OCI-LY3 (cell line): ENCODE measurements around the gene ADAMTS2.

Source experiments
- H2AFZ ChIP-seq: fragments of 200-600, 300-600 bp; shearing (Covaris generic); 2 replicates; pipeline ENCODE4 v1.6.0; 2014; ENCODE audit warnings: antibody characterized with exemption, low read depth, low read length
- H3K27ac ChIP-seq: fragments of 200-600, 300-600 bp; sonication (generic); 2 replicates; pipeline ENCODE4 v1.5.1; 2014; ENCODE audit warnings: mild to moderate bottlenecking, low read length, moderate library complexity, mixed read lengths
- H3K27me3 ChIP-seq: fragments of 200-600, 300-600 bp; sonication (generic); 2 replicates; pipeline ENCODE4 v1.6.1; 2014; ENCODE audit warnings: low read depth, low read length, mixed read lengths
- H3K36me3 ChIP-seq: fragments of 200-600, 300-600 bp; sonication (generic); replicated peaks from 2 replicates; pipeline ENCODE3; 2014; ENCODE audit warnings: low read depth, low read length, mixed read lengths
- H3K4me1 ChIP-seq: fragments of 300-600, 200-600 bp; sonication (generic); 2 replicates; pipeline ENCODE4 v1.6.1; 2014; ENCODE audit warnings: low read length, mixed read lengths
- H3K4me2 ChIP-seq: fragments of 200-600, 300-600 bp; sonication (generic); 2 replicates; pipeline ENCODE4 v1.6.1; 2014; ENCODE audit warnings: low read length, mixed read lengths
- H3K4me3 ChIP-seq: fragments of 300-600, 200-600 bp; sonication (generic); 2 replicates; pipeline ENCODE4 v1.5.1; 2014; ENCODE audit warnings: antibody characterized with exemption, mild to moderate bottlenecking, low read length, moderate library complexity
- H3K79me2 ChIP-seq: fragments of 300-600, 200-600 bp; shearing (Covaris generic); 2 replicates; pipeline ENCODE4 v1.6.1; 2014; ENCODE audit warnings: mild to moderate bottlenecking, low read length, mixed read lengths
- H3K9ac ChIP-seq: fragments of 300-600, 200-600 bp; shearing (Covaris generic); 2 replicates; pipeline ENCODE4 v1.6.0; 2014; ENCODE audit warnings: mild to moderate bottlenecking, low read length, moderate library complexity
- H3K9me3 ChIP-seq: fragments of 200-600, 300-600 bp; shearing (Covaris generic); 2 replicates; pipeline ENCODE4 v1.6.1; 2014; ENCODE audit warnings: low read length, mixed read lengths; ENCODE audit not compliant: insufficient read depth
- H4K20me1 ChIP-seq: fragments of 200-600, 300-600 bp; sonication (generic); 2 replicates; pipeline ENCODE4 v1.6.1; 2016; ENCODE audit warnings: low read length, mixed read lengths; ENCODE audit not compliant: insufficient read depth
- CTCF ChIP-seq: fragments of 200-600, 300-600 bp; sonication (generic); IDR thresholded peaks from 2 replicates; pipeline ENCODE4 v1.5.1; 2014; ENCODE audit warnings: antibody characterized with exemption, low read length, low read depth
- EZH2phosphoT487 ChIP-seq: fragments of 200-600 bp; shearing (Covaris generic); IDR thresholded peaks from 2 replicates; pipeline ENCODE4 v1.6.1; 2018; ENCODE audit warnings: antibody characterized with exemption, mixed run types, low read depth

ADAMTS2 gene

GRCh38 chr5:179385914-179386313, 40.7 kb upstream of the ADAMTS2 start:
- Histone ChIP-seq H3K36me3 (no peaks in the 10 kb centered on the region), H3K4me3 (no peak overlapping the region), H4K20me1 (no peaks in the 10 kb centered on the region), H3K4me2 (no peak overlapping the region), H3K4me1 (peaks cover 7% of the 10 kb centered on the region), H3K79me2 (no peaks in the 10 kb centered on the region), H3K9ac (no peak overlapping the region), H3K9me3 (peaks cover 8% of the 10 kb centered on the region; the same call in 1 of the 2 replicates), H2AFZ (no peak overlapping the region), H3K27ac (no peak overlapping the region), H3K27me3 (no peaks in the 10 kb centered on the region; the same call in 1 of the 2 replicates)
- no peak for TF ChIP-seq EZH2phosphoT487
- no peak for TF ChIP-seq CTCF

DNA sequence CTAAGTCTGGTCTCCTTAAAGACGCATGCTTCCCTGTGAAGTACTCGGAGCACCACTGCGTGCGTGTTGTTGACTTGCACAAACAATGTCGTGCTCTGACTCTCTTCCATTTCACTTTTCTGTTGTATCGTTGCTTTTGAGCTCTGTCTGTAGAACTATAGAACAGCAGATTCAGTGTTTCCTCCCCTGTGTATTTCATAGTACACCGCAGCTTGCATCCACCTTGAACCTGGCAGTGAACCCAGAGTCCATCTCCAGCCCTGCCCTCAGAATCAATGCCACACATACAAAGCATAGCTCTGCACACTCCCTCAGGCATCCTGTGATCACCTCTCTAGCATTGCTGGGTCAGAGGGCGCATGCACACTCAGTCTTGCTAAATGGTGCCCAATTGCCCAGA, 37.2 kb upstream of the ADAMTS2 start:
- no peaks in the 10 kb centered on the region; the same call in 1 of the 2 replicates for H3K27me3 ChIP-seq
- H4K20me1 ChIP-seq: no peaks in the 10 kb centered on the region
- peaks cover 2% of the 10 kb centered on the region; the same call in 1 of the 2 replicates for H3K4me1 ChIP-seq
- H3K9me3 ChIP-seq: no peaks in the 10 kb centered on the region
- no peak overlapping the region for H3K4me2 ChIP-seq
- no peak overlapping the region for H3K4me3 ChIP-seq
- no peaks in the 10 kb centered on the region for H3K79me2 ChIP-seq
- H3K36me3 ChIP-seq: no peaks in the 10 kb centered on the region
- no peak overlapping the region for H3K27ac ChIP-seq
- no peak for TF ChIP-seq CTCF
- no peak for TF ChIP-seq EZH2phosphoT487
- no peak overlapping the region for H3K9ac ChIP-seq
- no peak overlapping the region for H2AFZ ChIP-seq

DNA sequence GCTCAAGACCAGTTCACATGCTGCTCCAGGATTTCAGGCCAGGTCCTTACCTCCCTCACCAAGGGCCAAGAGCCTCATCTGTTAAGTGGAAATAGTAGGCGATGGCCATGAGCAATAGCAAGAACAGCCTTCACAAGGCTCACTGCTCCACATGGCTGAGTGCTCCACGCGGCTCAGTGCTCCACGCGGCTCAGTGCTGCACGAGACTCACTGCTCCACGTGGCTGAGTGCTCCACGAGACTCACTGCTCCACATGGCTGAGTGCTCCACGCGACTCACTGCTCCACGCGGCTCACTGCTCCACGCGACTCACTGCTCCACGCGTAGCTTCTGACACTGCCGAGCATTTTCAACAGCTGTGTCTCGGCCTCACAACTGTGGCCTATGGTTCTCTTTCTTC, 36.4 kb upstream of the ADAMTS2 start:
- no peaks in the 10 kb centered on the region for H4K20me1 ChIP-seq
- H3K4me2 ChIP-seq: no peak overlapping the region
- H3K36me3 ChIP-seq: no peaks in the 10 kb centered on the region
- no peak overlapping the region for H3K9ac ChIP-seq
- H2AFZ ChIP-seq: no peak overlapping the region
- no peak overlapping the region for H3K4me3 ChIP-seq
- no peaks in the 10 kb centered on the region for H3K4me1 ChIP-seq
- no peaks in the 10 kb centered on the region for H3K79me2 ChIP-seq
- no peaks in the 10 kb centered on the region for H3K9me3 ChIP-seq
- no peaks in the 10 kb centered on the region; the same call in 1 of the 2 replicates for H3K27me3 ChIP-seq
- no peak overlapping the region for H3K27ac ChIP-seq
- TF ChIP-seq CTCF (no peak), EZH2phosphoT487 (no peak)

DNA sequence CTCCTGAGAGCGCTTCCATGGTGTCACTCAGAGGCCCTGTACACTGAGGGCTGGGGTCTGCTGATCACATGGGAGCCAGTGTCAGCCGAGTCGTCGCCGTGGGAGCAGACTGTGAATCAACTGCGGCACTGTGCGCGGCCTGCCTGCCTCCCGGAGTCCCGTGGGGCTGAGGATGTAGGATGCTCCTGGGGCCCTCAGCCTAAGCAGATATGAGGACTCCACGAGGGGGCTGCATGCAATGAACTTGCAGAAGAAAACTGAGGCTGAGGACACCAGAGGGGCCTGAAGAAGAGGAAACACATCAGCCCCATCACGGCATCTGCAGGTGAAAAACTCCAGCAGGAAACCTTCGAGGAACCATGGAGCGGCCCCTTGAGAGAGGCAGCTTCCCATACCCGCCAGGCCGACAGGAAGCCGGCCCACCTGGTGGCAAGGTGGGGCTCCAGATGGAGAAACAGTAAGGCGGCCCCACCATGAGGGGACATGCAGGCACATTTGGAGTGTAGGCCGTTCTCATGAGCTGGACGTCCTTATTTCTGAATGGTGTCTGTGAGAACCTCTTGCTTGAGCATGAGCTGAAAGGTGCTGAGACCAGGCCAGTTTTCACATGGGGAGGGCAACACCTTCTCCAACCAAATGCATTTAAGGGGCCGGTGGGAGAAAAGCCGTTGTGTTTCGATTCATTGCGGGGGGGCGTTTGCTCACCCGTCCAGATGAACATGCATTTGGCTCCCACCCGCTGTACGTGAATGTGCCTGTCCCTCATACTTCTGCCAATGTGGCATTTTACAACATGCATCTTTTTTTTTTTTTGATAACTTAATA, 35.2 kb upstream of the ADAMTS2 start:
- H2AFZ ChIP-seq: no peak overlapping the region
- TF ChIP-seq EZH2phosphoT487: no peak
- no peak for TF ChIP-seq CTCF

More for the DNA sequence above, 35.2 kb upstream of the ADAMTS2 start:
- H4K20me1 ChIP-seq: no peaks in the 10 kb centered on the region
- no peaks in the 10 kb centered on the region for H3K4me1 ChIP-seq
- no peak overlapping the region for H3K4me3 ChIP-seq
- no peaks in the 10 kb centered on the region for H3K9me3 ChIP-seq
- no peak overlapping the region for H3K27ac ChIP-seq
- no peaks in the 10 kb centered on the region for H3K79me2 ChIP-seq
- H3K36me3 ChIP-seq: no peaks in the 10 kb centered on the region
- no peak overlapping the region for H3K4me2 ChIP-seq
- no peak overlapping the region for H3K9ac ChIP-seq
- H3K27me3 ChIP-seq: no peaks in the 10 kb centered on the region
